Right lobe of liver (tissue), 4 donors: ENCODE results near the gene ESR2.

Experiments used
- POLR2A ChIP-seq: fragments of 450-650 bp; IDR thresholded peaks from one replicate; pipeline ENCODE4 v1.6.1; 2017; ENCODE audit warnings: antibody characterized with exemption, mild to moderate bottlenecking
- TF ChIP-seq, protein P1 (sequence below), 4 donors: fragments of 200-600 bp in 3 of 4; fragments of 450-650 bp in 1 of 4; IDR thresholded peaks; one replicate each; pipeline versions ENCODE4 v1.5.1 to v1.8.0; 2016 to 2022; ENCODE audit warnings: antibody characterized with exemption in 4 of 4, mild to moderate bottlenecking in 2 of 4
- donor health status: DM: no; HTN: no; CAD: no.
- donor health status: DM: no; HTN: no; CAD: no.
- donor health status: DM: no; HTN: yes; CAD: no.

DNA sequence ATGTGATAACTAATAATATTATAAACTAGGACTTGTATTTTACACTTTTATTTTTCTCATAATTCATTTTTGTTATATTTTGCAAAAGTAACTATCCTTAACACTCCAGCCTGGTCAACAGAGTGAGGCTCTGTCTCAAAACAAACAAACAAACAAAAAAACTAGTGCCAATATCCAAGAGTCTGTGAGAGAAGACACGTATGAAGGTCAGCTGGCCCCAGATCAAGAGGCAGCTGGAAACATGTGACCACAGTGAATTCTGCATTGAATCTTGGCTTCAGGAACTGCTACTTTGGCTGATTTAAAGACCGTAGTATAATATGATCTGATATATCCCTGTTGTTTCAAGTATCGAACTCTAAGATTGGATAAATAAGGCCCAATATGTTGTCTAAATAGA, 47.0 kb downstream of the ESR2 start:
- no peak for TF ChIP-seq POLR2A
- TF ChIP-seq, protein P1, sequence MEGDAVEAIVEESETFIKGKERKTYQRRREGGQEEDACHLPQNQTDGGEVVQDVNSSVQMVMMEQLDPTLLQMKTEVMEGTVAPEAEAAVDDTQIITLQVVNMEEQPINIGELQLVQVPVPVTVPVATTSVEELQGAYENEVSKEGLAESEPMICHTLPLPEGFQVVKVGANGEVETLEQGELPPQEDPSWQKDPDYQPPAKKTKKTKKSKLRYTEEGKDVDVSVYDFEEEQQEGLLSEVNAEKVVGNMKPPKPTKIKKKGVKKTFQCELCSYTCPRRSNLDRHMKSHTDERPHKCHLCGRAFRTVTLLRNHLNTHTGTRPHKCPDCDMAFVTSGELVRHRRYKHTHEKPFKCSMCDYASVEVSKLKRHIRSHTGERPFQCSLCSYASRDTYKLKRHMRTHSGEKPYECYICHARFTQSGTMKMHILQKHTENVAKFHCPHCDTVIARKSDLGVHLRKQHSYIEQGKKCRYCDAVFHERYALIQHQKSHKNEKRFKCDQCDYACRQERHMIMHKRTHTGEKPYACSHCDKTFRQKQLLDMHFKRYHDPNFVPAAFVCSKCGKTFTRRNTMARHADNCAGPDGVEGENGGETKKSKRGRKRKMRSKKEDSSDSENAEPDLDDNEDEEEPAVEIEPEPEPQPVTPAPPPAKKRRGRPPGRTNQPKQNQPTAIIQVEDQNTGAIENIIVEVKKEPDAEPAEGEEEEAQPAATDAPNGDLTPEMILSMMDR (IDR thresholded peaks at IDR 0.05): no peak
